HG03520 (cell line): ENCODE measurements around the gene WDR54.
"Not testable (repeated sequence)": the region's sequence is repeated elsewhere in the genome, so short reads cannot be mapped to it uniquely, and the experiment has no call there.

Source experiments
- ATAC-seq: cut with Tn5 transposase; IDR thresholded peaks from one replicate; pipeline ENCODE4 v1.9.1; 2021; ENCODE audit warnings: mild to moderate bottlenecking, moderate library complexity; ENCODE audit not compliant: unreplicated experiment

WDR54 gene

GRCh38 chr2:74406035-74406434 is 15.5 kb upstream of the WDR54 start:
- peak; percentile 69 for ATAC-seq

- no peak for ATAC-seq
Observed at GRCh38 chr2:74407682-74408081, 13.8 kb upstream of the WDR54 start.

- no peak for ATAC-seq
Observed at GRCh38 chr2:74413001-74413698, 8.4 kb upstream of the WDR54 start.

GRCh38 chr2:74414441-74414840 is 7.1 kb upstream of the WDR54 start:
- no peak for ATAC-seq

- no peak for ATAC-seq
Observed at GRCh38 chr2:74414881-74415761, 6.4 kb upstream of the WDR54 start.

- no peak for ATAC-seq
Observed at GRCh38 chr2:74415762-74416395, 5.7 kb upstream of the WDR54 start.

- no peak for ATAC-seq
Observed at GRCh38 chr2:74416778-74417177, 4.8 kb upstream of the WDR54 start.

GRCh38 chr2:74417197-74417596 is 4.3 kb upstream of the WDR54 start:
- no peak for ATAC-seq

- ATAC-seq: no peak
Observed at GRCh38 chr2:74417763-74418162, 3.8 kb upstream of the WDR54 start.

GRCh38 chr2:74418312-74418711 is 3.2 kb upstream of the WDR54 start:
- no peak for ATAC-seq

- ATAC-seq: no peak
Observed at GRCh38 chr2:74419345-74419744, 2.2 kb upstream of the WDR54 start.

- no peak for ATAC-seq
Observed at GRCh38 chr2:74420006-74420405, 1.5 kb upstream of the WDR54 start.

- ATAC-seq: not testable (repeated sequence)
Observed at GRCh38 chr2:74420443-74421103, 957 bp upstream of the WDR54 start.

- ATAC-seq: no peak
Observed at GRCh38 chr2:74423231-74424095, 1.9 kb downstream of the WDR54 start.

GRCh38 chr2:74424139-74424992 is 2.8 kb downstream of the WDR54 start:
- ATAC-seq: no peak

GRCh38 chr2:74424995-74425406 is 3.5 kb downstream of the WDR54 start:
- no peak for ATAC-seq

GRCh38 chr2:74425523-74425922 is 4.0 kb downstream of the WDR54 start:
- ATAC-seq: no peak

GRCh38 chr2:74426181-74426758 is 4.7 kb downstream of the WDR54 start:
- ATAC-seq: no peak

GRCh38 chr2:74427551-74427950 is 6.0 kb downstream of the WDR54 start:
- no peak for ATAC-seq
